Right renal cortex interstitium (tissue), 3 donors: ENCODE data around the gene ST3GAL5. TPM values are rescaled to one million over a fixed set of nuclear protein-coding genes. Genes with fewer than 3 reads are reported as not detected.

Source experiments
- DNase-seq, 3 donors: peaks; one replicate each; pipeline ENCODE4 v3.0.0-alpha.2; 2013; ENCODE audit warnings: low read depth in 3 of 3, low spot score in 2 of 3
- polyA plus RNA-seq, 3 donors: library from polyadenylated mRNA; unstranded; fragments of 120-200 nt; gene quantifications; one replicate each; pipeline ENCODE4 v1.2.1, GENCODE V29; 2013; ENCODE audit not compliant: insufficient read length in 3 of 3

ST3GAL5 gene
- polyA plus RNA-seq, 3 donors, result 8.9 to 10.4 (median 9.0) TPM

DNA sequence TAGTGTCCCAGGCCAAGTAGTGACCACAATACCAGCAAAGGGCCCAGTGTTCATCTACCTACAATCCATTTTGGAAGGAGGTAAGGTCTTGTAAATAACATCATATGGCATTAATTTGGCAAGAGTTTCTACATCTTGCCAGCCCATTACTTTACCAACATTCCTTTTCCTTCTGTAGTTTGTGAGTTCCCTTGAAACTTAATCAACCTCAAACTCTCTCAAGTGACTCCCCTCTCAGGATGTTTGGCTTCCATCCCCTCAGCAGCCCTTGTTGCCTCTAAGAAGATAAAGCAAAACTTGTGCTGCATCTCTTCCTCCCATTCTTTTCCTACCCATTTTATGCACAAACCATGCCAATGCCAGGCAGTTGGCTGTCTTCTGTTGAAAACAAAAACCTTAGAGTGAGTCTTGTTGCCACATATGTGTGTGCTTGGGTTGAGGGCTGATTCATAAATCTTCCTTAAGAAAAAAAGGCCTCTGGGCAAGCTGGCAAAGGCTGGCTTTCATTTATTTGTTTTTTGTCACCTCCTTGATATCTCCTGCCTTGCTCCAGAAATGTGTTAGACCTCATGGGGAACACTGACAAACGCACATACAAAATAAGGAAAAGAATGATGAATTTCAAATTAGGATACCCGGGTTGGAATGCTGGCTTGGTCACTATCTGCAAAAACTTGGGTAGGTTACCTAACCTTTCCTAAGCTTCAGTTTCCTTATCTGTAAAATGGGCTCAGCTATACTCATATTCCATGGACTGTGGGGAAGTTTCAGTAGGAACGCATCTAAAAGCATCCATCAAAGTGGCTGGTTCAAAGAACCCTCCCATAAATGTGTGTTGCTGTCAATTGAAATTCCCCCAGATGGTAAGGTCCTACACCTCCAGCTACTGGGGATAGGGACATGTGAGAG lies 29.4 kb upstream of the ST3GAL5 start:
- no peak for DNase-seq

DNA sequence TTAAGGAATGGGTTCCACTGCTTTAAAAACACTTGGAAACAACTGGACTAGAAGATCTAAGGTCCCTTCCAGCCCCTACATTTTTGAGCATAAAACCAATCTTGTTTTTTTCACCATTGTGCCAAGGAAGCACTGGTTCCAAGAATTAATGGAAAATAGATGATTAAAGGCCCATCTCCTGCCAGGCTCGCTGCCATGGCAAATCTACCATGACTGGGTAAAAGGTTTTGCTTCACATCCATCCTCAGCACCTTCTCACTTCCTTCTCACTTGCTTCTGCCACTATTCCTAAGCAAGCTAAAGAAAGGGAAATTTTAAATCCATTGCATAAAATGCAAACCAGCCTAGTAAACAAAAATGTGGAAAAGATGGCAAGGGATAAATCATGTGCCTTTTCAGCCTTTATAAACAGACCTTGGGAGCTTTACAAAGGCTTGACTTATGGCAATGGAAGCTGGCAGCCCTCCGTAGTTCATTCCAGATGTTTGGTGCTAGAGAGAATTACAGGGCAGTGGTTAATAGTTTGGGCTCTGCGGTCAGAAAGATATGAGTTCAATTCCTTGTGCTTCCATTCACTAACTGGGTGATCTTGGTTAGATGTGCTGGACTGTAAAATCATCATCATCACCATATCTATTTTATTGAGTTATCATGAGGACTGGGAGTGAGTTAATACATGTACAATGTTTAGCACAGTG lies 27.0 kb upstream of the ST3GAL5 start:
- no peak for DNase-seq

DNA sequence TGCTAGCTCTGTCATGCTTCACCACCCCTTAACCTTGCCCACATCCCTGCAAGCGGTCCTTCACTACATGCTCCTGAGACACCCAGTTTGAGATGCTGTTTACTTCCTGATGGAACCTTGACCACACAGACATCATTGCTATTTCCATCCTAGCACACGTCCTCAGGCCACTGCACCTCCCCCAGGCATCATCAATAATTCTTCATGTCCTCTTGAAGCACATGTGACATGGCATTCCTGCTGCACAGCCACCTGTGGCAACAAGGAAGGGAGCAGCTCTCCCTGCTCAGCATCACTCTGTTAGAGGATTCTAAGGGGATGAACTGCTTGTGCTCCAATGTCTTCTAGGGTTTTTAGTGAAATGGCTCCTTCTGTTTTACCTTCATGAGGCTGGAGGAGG lies 26.1 kb upstream of the ST3GAL5 start:
- DNase-seq, result no peak

DNA sequence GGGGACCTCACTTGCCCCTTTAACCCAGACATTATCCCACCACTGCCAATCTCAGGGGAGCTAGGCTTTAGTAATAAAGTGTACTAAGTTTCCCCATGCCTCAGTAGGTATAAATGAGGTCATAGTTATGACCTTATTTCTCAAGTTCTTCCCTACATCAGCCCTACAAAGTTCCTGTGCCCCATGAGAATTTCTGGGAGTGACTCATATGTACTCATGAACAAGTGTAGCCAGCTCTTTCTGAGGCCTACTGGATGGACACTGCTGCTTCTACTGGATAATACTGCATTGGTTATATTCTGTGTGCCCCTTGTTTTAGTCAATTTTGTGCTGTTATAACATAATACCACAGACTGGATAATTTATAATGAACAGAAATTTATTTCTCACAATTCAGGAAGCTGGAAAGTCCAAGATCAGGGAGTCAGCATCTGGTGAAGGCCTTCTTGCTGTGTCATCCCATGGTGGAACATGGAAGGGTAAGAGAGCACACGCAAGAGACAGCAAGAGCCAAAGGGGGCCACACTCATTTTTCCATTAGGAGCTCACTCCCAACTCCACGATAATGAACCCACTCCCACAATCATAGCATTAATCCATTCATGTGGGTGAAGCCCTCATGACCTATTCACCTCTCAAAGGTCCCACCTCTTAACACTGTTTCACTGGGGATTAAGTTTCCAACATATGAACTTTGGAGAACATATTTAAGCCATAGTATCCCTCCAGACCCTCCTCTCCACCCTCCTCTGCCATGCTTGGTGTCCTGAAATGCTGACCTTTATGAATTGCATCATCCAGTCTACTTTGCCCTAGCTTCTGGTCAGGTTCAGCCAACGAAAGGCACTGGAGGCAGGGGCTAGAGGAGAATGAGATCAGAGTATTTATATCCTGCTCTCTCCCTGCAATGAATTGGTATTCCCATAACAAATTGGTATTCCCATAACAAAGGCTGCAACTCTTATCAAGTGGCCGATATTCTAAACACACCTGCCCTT lies 25.4 kb upstream of the ST3GAL5 start:
- no peak for DNase-seq

DNA sequence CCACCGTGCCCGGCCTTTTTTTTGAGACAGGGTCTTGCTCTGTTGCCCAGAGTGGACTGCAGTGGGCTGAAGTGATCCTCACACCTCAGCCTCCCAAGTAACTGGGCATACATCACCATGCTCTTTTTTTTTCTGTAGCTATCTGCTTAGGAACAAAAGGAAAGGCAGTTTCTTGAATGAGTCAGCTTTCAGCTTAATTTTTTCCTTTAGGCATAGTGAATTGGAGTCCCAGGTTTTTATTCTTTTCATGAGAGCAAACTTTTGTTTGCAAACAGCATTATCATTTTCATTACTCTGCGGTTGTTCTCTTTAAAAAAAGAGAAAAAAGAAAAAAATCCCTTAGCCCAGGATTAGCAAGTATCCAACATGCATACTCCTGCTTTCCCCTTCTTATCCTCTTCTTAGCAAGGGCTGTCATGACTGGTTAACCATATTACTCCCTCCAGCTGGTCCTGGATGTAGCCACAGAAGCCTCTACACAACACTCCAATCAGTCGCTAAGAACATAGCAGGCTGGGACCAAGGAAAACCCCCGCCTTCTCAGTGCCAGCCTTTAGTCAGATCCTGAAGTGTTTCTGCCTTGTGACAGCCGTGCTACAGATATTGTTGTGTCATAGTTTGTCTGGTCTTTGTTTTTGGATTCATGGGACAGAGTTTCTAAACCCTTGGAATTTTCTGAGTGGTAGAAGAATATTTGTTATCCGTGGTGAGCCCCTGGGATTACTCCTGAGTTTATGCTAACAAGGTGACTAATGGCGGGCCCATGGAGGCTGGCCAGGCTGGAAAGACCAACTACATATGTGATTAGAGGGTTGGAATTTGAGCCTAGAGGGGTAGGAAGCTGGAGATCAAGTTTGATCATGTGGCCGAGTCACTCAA lies 23.3 kb upstream of the ST3GAL5 start:
- no peak for DNase-seq

DNA sequence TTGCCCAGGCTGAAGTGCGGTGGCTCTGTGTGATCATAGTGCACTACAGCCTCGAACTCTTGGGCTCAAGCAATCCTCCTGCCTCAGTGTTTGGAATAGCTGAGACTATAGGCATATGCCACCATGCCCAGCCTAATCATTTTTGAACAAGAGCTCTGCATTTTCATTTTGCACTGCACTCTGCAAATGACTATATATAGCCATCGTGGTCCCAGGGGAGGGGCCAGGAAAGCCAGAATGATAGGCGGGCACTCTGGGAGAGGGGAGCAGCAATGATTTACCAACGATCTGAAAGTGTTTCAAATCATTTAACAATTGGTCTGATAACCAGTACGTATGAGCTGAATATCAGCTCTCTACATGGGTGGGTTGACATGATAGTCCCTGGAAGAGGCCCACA lies 22.3 kb upstream of the ST3GAL5 start:
- no peak for DNase-seq

DNA sequence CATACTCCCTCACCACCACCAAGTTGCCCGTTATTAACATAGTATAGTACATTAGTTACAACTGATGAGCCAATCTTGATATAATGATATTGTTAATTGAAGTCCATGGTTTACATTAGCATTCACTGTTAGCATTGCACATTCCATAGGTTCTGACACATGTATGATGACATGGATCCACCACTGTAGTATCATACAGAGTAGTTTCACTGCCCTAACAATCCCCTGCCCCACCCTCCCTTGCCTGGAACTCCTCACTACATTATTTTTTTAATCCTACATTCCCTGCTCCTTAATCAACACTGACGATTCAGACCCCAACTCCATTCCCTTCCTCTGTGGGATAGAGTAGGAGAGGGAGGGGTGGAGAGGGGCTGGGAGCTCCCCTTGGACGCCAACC lies 20.2 kb upstream of the ST3GAL5 start:
- DNase-seq, result no peak

DNA sequence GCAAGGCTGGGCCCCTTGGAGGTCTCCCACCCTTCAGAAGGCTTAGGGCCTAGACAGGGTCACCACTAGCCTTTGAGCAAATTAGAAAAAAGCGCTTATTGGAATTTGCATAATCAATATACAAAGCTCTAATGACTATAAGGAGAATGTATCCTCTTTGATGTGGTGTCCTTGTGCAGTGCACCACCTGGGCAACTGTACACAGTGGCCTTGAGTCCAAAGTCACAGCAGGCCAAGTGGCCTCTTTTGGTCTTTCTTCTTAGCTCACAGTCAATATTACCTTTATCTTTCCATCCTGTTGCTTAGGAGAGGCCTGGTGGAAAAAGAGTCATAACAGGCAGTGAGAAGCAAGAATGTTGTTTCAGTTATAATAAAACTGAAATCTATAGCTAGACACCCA lies 19.7 kb upstream of the ST3GAL5 start:
- no peak for DNase-seq

DNA sequence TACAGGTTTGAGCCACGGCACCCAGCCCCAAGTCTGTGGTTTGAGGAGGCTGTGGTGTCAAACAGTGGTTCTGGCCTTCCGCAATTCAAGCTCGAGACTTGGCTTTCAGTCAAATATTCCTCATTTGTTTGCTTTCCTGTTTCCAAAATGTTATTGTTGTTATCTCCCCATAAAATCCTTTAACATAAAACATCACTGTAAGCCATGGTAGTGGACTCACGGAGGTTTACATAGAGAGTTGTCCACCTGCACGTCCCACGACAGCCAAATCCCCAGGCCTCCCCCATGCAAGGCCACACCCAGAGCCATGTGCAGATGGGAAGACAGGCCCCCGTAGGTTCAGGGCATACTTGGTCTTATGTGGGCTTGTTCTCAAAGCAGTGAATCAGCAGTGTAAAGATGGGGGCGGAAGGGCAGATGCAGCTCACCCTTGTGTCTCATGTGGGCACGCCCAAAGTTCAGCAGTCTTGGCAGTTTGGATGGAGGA lies 18.9 kb upstream of the ST3GAL5 start:
- DNase-seq, result no peak

DNA sequence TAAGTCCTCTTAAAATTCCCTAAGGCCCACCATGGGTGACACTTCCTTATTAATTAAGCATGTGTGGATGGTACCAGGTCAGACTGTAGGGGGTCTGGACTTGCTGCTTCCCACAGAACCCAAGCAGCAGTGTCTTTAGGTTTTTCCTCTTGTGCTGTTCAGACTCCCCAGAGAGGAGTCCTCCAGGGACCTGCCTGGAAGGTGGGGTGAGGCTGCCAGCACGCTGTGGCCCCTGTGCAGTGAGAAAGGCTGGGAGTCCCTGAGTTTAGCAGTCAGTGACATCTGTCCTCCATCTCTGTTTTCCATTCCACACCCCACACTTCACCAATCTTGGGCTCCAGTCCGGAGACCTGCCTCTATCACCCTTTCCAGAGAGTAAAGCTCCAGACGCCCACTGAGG lies 18.0 kb upstream of the ST3GAL5 start:
- DNase-seq, result no peak

DNA sequence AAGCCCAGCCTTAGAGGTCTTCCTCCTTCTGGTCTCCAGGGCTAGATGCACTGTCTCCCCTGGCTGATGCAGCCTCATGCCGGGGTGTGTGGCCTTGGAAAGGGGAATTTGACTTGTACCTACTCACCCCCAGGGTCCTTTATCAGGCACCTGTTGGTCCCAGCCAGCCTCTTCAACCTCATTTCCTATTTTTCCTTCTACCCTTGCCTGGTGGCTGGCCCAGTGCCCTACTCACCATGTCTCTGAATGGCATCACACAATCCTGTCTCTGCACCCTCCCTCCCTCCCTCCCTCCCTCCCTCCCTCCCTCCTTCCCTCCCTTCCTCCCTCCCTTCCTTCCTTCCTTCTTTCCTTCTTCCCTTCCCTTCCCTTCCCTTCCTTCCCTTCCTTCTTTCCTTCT lies 17.1 kb upstream of the ST3GAL5 start:
- no peak for DNase-seq

DNA sequence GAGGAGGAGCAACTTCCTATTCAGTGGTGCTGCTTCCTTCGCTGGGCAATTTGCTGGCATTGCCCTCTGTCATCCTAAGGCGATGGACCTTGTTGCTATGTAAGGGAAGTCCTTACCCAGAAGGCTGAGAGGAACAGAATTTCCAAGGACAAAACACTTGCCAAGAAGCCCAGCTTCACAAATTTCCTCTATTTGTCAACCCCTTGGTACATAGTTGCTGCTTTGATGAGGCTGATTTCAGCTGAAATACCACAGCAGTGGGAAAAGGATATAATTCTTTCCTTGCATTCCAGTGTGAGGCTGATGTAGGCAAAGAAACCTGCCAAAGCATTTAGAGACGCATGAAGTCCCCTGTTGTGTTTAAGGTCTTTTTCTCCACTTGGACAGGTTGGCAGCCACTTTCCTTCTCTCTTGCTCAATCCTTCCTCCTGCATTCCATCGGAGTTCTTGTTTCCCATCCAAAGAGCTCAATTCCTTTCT lies 16.4 kb upstream of the ST3GAL5 start:
- no peak for DNase-seq

DNA sequence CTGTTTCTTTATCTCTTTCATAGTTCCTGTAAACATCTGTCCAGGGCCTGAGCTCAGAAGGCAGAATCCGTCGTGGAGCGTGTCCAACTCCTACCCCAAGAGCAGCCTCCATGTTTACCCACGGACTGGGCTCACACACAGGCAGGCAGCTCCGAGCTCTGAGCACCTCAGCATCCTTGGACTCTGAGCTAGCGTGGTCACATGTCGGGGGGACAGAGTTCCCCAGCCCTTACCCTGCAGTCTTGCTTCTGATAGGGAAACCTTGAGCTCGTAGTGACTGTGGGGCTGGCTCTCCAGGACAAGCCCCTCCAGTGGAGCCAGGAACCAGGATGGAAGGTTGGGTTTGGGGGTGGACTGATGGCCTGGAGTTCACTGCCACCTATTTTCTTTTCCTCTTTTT lies 15.1 kb upstream of the ST3GAL5 start:
- no peak for DNase-seq

DNA sequence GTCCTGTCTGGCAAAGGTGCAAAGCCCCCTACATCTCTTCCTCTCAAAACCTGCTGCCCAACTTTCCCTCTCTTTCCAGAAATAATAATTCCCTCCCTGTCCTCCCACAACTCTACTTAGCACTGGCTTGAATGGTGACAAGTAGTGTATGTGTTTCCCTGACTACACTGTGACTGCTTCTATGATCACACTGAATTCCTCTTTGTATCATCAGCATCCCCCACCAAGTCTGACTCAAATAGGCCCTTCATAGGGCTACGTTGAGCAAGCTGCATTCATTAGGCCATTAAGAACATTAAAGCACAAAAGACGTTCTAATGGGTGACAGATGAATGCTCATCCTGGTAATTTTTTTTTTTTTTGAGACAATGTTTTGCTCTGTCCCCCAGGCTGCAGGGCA lies 13.7 kb upstream of the ST3GAL5 start:
- no peak for DNase-seq

DNA sequence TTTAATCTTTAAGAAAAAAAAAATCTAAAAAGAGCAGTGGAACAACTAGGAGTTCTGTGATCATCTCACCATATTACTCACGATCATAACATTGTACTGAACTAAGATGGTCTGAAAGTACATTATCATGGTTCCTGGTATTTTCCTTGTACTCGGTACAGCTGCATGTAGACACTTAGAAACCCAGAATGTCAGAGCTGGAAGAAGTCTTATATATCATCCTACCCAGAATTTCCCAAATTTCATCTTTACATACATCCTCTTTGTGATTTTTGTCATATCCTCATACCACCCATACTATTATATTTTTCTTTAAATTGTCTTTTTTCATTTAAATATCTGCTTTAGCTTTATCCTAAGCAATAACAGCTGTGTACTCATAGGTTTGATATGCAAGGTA lies 12.4 kb upstream of the ST3GAL5 start:
- no peak for DNase-seq

DNA sequence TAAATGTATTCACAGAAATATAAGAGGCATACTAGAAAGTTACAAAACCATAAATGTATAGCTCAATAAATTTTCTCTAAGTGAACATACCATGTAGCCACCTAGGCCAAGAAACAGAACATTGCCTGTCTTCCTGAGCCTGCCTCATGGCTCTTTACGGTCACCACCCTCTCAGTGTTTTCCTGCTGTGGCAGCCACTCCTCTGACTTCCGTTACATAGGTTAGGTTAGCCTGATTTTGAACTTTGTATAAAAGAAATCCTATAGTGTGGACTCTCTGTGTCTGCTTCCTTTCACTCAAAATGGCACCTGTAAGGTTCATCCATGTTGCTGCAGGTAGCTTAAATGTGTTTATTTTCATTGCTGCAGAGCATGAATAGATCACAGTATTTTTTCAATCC lies 11.6 kb upstream of the ST3GAL5 start:
- DNase-seq, result no peak

DNA sequence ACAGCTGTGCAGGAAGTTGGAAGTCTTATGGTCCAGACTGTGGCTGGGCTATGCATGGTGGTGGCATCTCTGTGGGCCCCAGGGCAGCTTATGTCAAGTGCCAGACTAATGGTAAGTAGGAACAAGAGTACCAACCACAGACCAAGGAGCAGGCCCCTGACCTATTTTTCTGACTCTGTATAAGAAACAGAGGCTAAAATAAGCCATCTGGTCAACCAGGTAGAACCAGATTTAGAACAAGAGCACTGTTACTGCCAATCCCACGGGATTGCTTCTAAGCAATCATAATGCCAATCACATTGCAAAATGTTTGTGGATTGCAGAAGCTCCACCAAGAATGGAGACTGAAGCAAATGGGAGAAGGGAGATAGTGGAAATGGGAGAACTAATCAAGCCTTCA lies 11.1 kb upstream of the ST3GAL5 start:
- no peak for DNase-seq

DNA sequence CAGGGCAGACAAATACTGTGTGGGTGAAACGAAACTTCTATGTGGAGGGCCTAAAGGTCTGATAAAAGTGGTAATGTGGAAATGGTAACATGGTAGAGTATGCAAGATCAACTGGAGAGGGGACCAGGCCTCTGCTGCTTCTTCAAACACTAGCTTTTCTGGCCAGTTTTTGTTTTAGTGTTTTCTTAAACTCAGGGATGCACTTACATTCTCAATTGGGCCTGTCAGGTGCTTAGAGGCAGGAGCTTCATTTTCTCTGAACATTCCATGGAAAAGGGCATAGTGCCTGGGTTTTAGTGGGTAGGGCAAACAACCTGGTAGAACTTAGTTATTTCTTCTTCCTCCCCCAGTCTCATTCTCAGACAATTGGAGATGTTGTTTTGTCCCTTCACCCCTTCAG lies 10.5 kb upstream of the ST3GAL5 start:
- DNase-seq, result no peak

DNA sequence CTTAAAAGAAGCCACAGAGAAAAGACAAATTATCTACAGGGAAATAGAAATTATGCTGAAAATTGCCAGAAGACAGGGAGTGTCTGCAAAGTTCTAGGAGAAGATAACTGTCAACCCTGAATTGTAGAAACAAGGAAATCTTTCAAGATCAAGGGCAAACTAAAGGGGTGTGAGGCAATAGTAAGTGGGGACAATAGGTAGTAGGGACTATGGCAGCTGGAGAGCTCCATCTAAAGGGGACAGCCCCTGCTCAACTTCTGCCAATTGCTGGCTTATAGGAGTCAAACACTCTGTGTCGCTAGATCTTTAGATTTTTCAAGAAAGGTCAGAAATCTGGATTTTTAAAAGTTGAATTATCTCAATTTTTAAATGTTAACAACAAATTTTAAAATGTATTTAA lies 10.1 kb upstream of the ST3GAL5 start:
- DNase-seq, result no peak
